GM19324 (cell line): ENCODE measurements around the gene ZDHHC6.
"Not testable (repeated sequence)": the region's sequence is repeated elsewhere in the genome, so short reads cannot be mapped to it uniquely, and the experiment has no call there.

ENCODE experiments used
- ATAC-seq: cut with Tn5 transposase; IDR thresholded peaks from one replicate; pipeline ENCODE4 v1.9.1; 2021; ENCODE audit warnings: mild to moderate bottlenecking, moderate library complexity; ENCODE audit not compliant: unreplicated experiment, low FRiP score

Gene ZDHHC6

GRCh38 chr10:112393827-112394226 is 52.9 kb downstream of the ZDHHC6 start:
- no peak for ATAC-seq

DNA sequence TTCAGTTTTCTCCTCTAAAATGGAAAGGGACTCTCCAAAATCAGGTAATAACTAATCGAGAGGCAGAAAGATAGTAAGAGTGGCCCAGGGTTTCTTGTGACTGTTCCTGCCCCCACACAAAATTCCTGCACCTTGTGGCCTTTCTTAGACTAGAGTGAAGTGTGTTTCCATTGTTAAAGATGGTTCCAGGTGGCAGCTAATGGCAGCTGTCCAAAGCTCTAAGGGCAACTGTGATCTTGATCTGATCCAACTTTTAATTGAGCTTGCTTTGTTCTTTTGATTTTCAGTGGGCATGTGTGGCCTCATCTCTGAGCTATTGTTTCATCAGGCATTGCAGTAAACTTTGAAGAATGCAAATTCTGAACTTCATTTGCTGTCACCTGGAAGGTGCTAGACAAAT is 53.4 kb downstream of the ZDHHC6 start:
- ATAC-seq: no peak

- ATAC-seq: no peak
These were observed 56.5 kb downstream of the ZDHHC6 start for GRCh38 chr10:112390125-112390703.

GRCh38 chr10:112389271-112389822 is 57.4 kb downstream of the ZDHHC6 start:
- ATAC-seq: peak; percentile 41

DNA sequence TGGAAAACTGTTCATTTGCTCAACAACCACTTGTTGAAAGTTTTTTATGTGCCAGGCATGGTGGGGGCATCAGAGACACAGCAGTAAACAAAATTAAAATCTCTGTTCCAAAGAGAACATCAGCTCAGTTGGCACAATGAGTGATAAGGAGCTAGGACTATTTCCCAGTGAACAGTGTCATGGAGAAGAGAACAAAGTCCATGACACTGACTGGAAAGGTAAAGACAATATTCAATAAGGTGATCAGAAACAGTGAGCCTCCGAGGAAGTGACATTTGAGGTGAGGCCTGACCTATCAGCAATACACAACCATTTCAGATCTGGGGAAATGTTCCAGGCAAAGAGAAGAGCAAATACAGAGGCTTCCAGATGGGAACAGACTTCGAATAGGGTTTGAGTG is 58.2 kb downstream of the ZDHHC6 start:
- no peak for ATAC-seq

DNA sequence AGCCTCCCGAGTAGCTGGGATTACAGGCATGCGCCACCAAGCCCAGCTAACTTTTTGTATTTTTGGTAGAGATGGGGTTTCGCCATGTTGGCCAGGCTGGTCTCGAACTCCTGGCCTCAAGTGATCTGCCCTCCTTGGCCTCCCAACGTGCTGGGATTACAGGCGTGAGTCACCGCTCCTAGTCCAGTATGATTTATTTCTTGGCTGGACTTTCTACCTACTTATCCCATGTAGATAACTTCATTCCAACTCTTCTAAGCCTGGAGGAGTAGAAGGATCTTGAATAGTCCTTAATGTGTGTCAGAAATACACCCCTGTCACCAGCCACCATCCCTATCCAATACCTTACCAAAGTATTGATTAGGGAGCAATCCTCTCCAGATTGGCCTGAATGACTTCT is 58.7 kb downstream of the ZDHHC6 start:
- not testable (repeated sequence) for ATAC-seq

- no peak for ATAC-seq
These were observed 61.5 kb downstream of the ZDHHC6 start for GRCh38 chr10:112385201-112385600.

DNA sequence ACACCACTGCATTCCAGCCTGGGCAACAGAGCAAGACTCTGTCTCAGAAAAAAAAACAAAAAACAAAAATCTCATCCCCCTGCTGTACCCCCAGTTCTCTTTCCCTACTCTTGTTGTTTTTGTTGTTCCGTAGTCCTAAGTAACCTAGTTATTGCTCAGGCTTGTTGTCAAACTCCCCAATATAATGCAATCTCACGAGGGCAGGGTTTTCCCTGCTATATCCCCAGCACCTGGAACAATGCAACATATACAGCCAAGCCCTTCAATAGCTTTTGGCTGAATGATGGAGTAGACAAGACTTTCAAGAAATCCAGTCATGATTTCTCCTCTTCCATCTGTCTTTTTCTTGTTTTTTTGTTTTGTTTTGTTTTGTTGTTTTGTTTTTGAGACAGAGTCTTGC is 62.6 kb downstream of the ZDHHC6 start:
- ATAC-seq: no peak

DNA sequence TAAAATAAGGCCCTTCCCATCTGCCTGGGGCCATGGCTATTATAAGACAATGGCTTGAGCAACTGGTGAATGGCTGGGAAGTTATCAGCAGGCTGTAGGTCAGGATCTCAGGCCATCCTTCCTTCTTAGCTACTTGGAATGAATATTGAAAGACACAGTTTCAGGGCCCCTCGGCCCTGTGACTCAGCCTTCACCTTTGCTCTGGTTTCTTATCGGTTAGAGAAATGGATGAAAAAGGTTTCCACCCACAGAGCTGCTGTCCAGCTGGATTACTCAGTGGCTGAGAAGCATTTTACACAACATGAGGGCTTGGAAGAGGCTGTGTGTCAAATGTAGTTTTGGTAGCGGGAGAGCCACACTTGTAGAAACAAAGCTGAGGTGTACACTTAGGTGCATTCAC is 63.4 kb downstream of the ZDHHC6 start:
- no peak for ATAC-seq

DNA sequence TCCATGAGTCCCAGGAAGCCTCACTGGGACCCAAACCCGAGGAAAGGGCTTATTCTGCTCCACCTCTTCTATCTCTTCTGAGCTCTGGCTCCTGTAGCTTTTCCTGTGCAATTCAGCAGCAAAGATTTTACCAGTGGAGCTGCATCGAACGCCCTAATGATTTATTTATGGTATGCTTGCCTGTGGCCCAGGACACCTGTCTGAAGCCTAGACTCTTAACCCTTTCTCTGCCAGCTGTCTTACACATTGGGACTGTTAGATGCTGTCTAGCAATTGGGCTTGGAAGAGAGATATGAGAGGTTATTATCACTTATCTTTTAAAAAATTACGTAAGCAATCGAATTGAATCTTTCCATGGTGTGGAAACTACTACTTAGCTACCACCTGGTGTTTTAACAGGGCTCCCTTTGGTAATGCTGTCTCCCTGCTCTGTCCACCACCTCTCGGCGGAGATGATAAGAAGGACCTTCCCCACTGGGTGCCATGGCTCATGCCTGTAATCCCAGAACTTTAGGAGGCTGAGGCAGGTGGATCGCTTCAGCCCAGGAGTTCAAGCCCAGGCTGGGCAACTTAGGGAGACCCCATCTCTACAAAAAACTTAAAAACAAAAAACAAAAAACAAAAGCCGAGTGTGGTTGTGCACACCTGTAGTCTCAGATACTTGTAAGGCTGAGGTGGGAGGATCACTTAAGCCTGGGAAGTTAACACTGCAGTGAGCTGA is 64.0 kb downstream of the ZDHHC6 start:
- no peak for ATAC-seq
